GM12891 (cell line): ENCODE results near the gene ZEB1.

ENCODE experiments used
- PAX5 ChIP-seq: IDR thresholded peaks from 2 replicates; pipeline ENCODE4 v1.6.1; 2011; ENCODE audit warnings: low read length, moderate library complexity, mild to moderate bottlenecking; ENCODE audit not compliant: insufficient read depth, severe bottlenecking
- POLR2A ChIP-seq: IDR thresholded peaks from 2 replicates; pipeline ENCODE4 v1.6.1; 2011; ENCODE audit warnings: low read depth, low read length, control low read depth
- POLR2AphosphoS5 ChIP-seq: IDR thresholded peaks from 2 replicates; pipeline ENCODE4 v1.6.1; 2011; ENCODE audit warnings: low read depth, low read length, control low read depth
- SPI1 ChIP-seq: IDR thresholded peaks from 2 replicates; pipeline ENCODE4 v1.6.1; 2011; ENCODE audit warnings: low read depth, low read length, control low read depth
- TAF1 ChIP-seq: IDR thresholded peaks from 2 replicates; pipeline ENCODE4 v1.6.1; 2011; ENCODE audit warnings: low read depth, low read length, control low read depth

DNA sequence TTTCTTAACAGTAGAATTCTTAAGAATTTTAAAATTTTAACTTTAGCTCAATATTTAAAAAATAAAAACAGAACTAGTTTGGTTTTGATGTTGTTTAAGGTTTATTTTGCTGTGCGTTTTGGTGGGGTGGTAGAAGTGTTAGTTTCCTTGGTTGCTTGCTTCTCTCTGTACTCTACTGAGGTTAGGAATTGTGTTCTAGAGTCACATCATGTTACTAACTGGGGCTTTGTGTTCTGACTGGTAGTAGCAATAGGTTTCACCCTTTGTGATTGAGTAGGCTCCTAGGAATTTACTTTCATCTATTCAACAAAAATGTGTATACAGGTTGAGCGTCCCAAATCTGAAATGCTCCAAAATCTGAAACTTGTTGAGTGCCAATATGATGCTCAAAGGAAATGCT, 99.5 kb downstream of the ZEB1 start:
- TF ChIP-seq POLR2A (no peak), POLR2AphosphoS5 (no peak), TAF1 (no peak), SPI1 (no peak), PAX5 (no peak)
